Urinary bladder (tissue), 4 donors: Measurements from ENCODE around the gene PSMB10. TPM values are rescaled to one million over a fixed set of nuclear protein-coding genes. Genes with fewer than 3 reads are reported as not detected.
"Not testable (repeated sequence)": the region's sequence is repeated elsewhere in the genome, so short reads cannot be mapped to it uniquely, and the experiment has no call there.

Experiments used
- DNase-seq: peaks from one replicate; pipeline ENCODE4 v3.0.0-alpha.2; 2015; ENCODE audit errors: extremely low spot score
- H3K27ac ChIP-seq: one replicate; pipeline ENCODE4 v1.5.1; 2013; ENCODE audit warnings: low read depth, mild to moderate bottlenecking, moderate library complexity
- H3K36me3 ChIP-seq: one replicate; pipeline ENCODE4 v1.6.1; 2013; ENCODE audit warnings: mild to moderate bottlenecking, moderate library complexity; ENCODE audit not compliant: insufficient read depth
- H3K4me1 ChIP-seq: one replicate; pipeline ENCODE4 v1.6.1; 2013; ENCODE audit warnings: mild to moderate bottlenecking, moderate library complexity; ENCODE audit not compliant: insufficient read depth
- H3K4me3 ChIP-seq: one replicate; pipeline ENCODE4 v1.5.1; 2013; ENCODE audit warnings: low read depth, low read length
- WGBS: extraction: QIAGEN DNeasy Blood & Tissue Kit; methylation state at CpG from one replicate; pipeline ENCODE4 v1.1.7; 2013; 5-methylcytosine and 5-hydroxymethylcytosine counted together
- polyA plus RNA-seq: library from polyadenylated mRNA; stranded (reverse); fragments of 200-250 nt; gene quantifications from one replicate; pipeline ENCODE4 v1.2.3, GENCODE V29; 2013
- total RNA-seq: library from RNA; depleted of rRNA; stranded (reverse); fragments of >200 nt; gene quantifications from one replicate; pipeline ENCODE4 v1.2.3, GENCODE V29; 2014
- donor health status: healthy with polysubstance abuse.
- donor health status: healthy.

The PSMB10 gene
- total and polyA plus RNA-seq, 2 donors: 26.1 to 74.1 TPM

GRCh38 chr16:67917852-67918236 lies 18.8 kb downstream of the PSMB10 start:
- Histone ChIP-seq H3K27ac (no peak overlapping the region), H3K4me3 (no peak overlapping the region), H3K4me1 (no peaks in the 10 kb centered on the region), H3K36me3 (no peaks in the 10 kb centered on the region)
- DNase-seq: no peak
- 88% methylated on average over 4 of the region's 4 CpGs for WGBS

GRCh38 chr16:67917140-67917851 lies 19.4 kb downstream of the PSMB10 start:
- no peak overlapping the region for H3K27ac ChIP-seq
- no peaks in the 10 kb centered on the region for H3K4me1 ChIP-seq
- no peak for DNase-seq
- H3K4me3 ChIP-seq: no peak overlapping the region
- H3K36me3 ChIP-seq: no peaks in the 10 kb centered on the region
- WGBS: 55% methylated on average over 6 of the region's 6 CpGs

GRCh38 chr16:67915831-67916723 lies 20.6 kb downstream of the PSMB10 start:
- no peaks in the 10 kb centered on the region for H3K4me1 ChIP-seq
- H3K27ac ChIP-seq: no peak overlapping the region
- H3K36me3 ChIP-seq: no peaks in the 10 kb centered on the region
- WGBS: 79% methylated on average over 7 of the region's 7 CpGs
- no peak for DNase-seq
- no peak overlapping the region for H3K4me3 ChIP-seq

- DNase-seq, H3K4me1 ChIP-seq, H3K27ac ChIP-seq, H3K4me3 ChIP-seq, H3K36me3 ChIP-seq: not testable (repeated sequence)
- 69% methylated on average over 2 of the region's 2 CpGs for whole genome bisulfite sequencing
Measured at GRCh38 chr16:67915496-67915769, 21.2 kb downstream of the PSMB10 start.

GRCh38 chr16:67914758-67915495 lies 21.7 kb downstream of the PSMB10 start:
- no peak overlapping the region for H3K4me3 ChIP-seq
- no peak for DNase-seq
- H3K4me1 ChIP-seq: no peaks in the 10 kb centered on the region
- WGBS: 70% methylated on average over 7 of the region's 7 CpGs
- no peaks in the 10 kb centered on the region for H3K36me3 ChIP-seq
- no peak overlapping the region for H3K27ac ChIP-seq

GRCh38 chr16:67910158-67910557 lies 26.5 kb downstream of the PSMB10 start:
- H3K4me1 ChIP-seq: no peaks in the 10 kb centered on the region
- H3K27ac ChIP-seq: no peak overlapping the region
- 52% methylated on average over 2 of the region's 2 CpGs for WGBS
- no peaks in the 10 kb centered on the region for H3K36me3 ChIP-seq
- no peak overlapping the region for H3K4me3 ChIP-seq
- DNase-seq: no peak

- H3K4me1 ChIP-seq: no peaks in the 10 kb centered on the region
- no peaks in the 10 kb centered on the region for H3K36me3 ChIP-seq
- H3K27ac ChIP-seq: no peak overlapping the region
- H3K4me3 ChIP-seq: no peak overlapping the region
- no peak for DNase-seq
- 93% methylated on average over 36 of the region's 36 CpGs for WGBS
Measured at GRCh38 chr16:67909056-67909742, 27.5 kb downstream of the PSMB10 start.

- WGBS: 89% methylated on average over 11 of the region's 11 CpGs
Measured at GRCh38 chr16:67907397-67908180, 29.1 kb downstream of the PSMB10 start.

GRCh38 chr16:67902831-67903230 lies 33.8 kb downstream of the PSMB10 start:
- Histone ChIP-seq H3K4me3 (no peak overlapping the region), H3K27ac (no peak overlapping the region), H3K4me1 (no peaks in the 10 kb centered on the region), H3K36me3 (no peaks in the 10 kb centered on the region)
- WGBS: 71% methylated on average over 4 of the region's 4 CpGs
- DNase-seq: no peak

More at GRCh38 chr16:67907397-67908180, 29.1 kb downstream of the PSMB10 start:
- Histone ChIP-seq H3K27ac (no peak overlapping the region), H3K4me3 (no peak overlapping the region), H3K36me3 (no peaks in the 10 kb centered on the region), H3K4me1 (no peaks in the 10 kb centered on the region)
- DNase-seq: no peak

GRCh38 chr16:67901734-67902133 lies 34.9 kb downstream of the PSMB10 start:
- no peak for DNase-seq
- WGBS: 93% methylated on average over 5 of the region's 5 CpGs
- Histone ChIP-seq H3K27ac (no peak overlapping the region), H3K4me1 (no peaks in the 10 kb centered on the region), H3K36me3 (no peaks in the 10 kb centered on the region), H3K4me3 (no peak overlapping the region)

- DNase-seq: no peak
- H3K4me1 ChIP-seq: no peaks in the 10 kb centered on the region
- WGBS: 63% methylated on average over 3 of the region's 3 CpGs
- no peak overlapping the region for H3K27ac ChIP-seq
- H3K36me3 ChIP-seq: no peaks in the 10 kb centered on the region
- H3K4me3 ChIP-seq: no peak overlapping the region
Measured at GRCh38 chr16:67897231-67897630, 39.4 kb downstream of the PSMB10 start.

GRCh38 chr16:67893743-67894399 lies 42.8 kb downstream of the PSMB10 start:
- 18% methylated on average over 14 of the region's 14 CpGs for WGBS
- Histone ChIP-seq H3K36me3 (no peaks in the 10 kb centered on the region), H3K4me1 (no peaks in the 10 kb centered on the region), H3K27ac (peak overlapping the region; percentile 99), H3K4me3 (peak overlapping the region; percentile 87)
- DNase-seq: no peak
